GM18498 (cell line): Measurements from ENCODE around the gene CSNK1G1.
"Not testable (repeated sequence)": the region's sequence is repeated elsewhere in the genome, so short reads cannot be mapped to it uniquely, and the experiment has no call there.

Experiments
- ATAC-seq: cut with Tn5 transposase; IDR thresholded peaks from one replicate; pipeline ENCODE4 v1.9.1; 2021; ENCODE audit warnings: mild to moderate bottlenecking, moderate library complexity; ENCODE audit not compliant: unreplicated experiment

CSNK1G1 gene

GRCh38 chr15:64247535-64247905, 108.5 kb downstream of the CSNK1G1 start:
- ATAC-seq, result no peak

GRCh38 chr15:64246364-64247189, 109.4 kb downstream of the CSNK1G1 start:
- ATAC-seq, result peak; percentile 84

- ATAC-seq, result no peak
Measured at GRCh38 chr15:64245405-64245804, 110.6 kb downstream of the CSNK1G1 start.

- ATAC-seq, result no peak
Measured at GRCh38 chr15:64237677-64238076, 118.3 kb downstream of the CSNK1G1 start.

- no peak for ATAC-seq
Measured at GRCh38 chr15:64236156-64236894, 119.6 kb downstream of the CSNK1G1 start.

- ATAC-seq, result no peak
Measured at GRCh38 chr15:64235552-64235951, 120.4 kb downstream of the CSNK1G1 start.

DNA sequence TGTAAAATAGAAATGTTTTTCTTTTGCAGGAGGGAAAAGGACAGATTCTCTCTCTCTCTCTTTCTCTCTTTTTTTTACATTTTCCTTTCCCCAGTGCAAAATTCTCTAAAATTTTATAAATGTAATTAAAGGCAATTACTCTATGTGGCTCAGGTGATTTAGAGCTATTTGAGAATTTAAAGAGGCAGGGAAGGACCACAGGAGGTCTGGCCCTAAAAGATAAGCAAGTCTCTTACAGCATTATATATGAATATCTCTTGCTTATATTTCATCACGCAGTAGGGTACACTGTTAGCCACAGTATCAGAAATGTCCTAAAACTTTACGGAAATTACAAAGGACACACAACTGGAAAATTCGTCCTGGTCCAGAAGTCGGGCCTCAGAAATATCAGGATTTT, 122.7 kb downstream of the CSNK1G1 start:
- ATAC-seq, result no peak

- ATAC-seq, result no peak
Measured at GRCh38 chr15:64232400-64232799, 123.6 kb downstream of the CSNK1G1 start.

DNA sequence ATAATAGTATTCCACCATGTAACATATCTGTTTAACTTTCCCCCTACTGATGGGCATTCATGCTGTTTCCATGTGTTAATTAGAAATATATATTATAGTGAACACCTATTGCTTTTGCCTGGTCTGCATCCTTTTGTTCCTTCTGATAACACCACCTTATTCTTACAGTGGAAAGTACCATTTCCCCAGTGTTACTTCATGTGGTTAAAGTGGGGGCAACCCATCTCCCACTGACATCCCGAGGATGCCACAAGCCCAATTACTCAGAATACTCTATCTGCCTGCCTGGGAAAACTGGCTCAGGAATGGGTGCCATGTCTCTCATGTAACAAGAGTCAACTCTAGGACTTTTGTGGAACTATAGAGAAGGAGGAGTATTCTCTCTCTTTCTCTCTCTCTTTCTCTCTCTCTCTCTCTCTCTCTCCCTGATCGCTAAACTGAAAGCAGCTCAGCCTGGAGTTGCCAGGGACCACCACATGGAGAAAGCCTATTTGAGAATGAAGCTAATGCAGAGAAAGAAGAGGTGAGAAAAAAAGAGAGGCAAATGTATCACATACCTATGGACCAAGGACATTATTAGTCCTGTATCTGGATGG, 126.7 kb downstream of the CSNK1G1 start:
- ATAC-seq, result no peak

DNA sequence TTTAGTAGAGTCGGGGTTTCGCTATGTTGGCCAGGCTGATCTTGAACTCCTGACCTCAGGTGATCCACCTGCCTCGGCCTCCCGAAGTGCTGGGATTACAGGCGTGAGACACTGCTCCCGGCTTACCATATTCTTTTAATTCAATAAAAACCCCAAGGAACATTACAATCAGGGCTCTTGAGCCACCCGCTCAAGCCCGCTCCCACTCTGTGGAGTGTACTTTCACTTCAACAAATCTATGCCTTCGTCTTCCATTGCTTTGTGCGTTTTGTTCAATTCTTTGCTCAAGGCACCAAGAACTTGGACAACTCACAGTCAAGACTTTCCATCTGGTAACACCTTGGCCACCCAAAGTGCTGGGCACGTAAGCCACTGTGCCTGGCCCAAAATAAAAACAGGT, 130.2 kb downstream of the CSNK1G1 start:
- no peak for ATAC-seq

- no peak for ATAC-seq
Measured at GRCh38 chr15:64224511-64224910, 131.5 kb downstream of the CSNK1G1 start.

GRCh38 chr15:64223882-64224281, 132.1 kb downstream of the CSNK1G1 start:
- no peak for ATAC-seq

DNA sequence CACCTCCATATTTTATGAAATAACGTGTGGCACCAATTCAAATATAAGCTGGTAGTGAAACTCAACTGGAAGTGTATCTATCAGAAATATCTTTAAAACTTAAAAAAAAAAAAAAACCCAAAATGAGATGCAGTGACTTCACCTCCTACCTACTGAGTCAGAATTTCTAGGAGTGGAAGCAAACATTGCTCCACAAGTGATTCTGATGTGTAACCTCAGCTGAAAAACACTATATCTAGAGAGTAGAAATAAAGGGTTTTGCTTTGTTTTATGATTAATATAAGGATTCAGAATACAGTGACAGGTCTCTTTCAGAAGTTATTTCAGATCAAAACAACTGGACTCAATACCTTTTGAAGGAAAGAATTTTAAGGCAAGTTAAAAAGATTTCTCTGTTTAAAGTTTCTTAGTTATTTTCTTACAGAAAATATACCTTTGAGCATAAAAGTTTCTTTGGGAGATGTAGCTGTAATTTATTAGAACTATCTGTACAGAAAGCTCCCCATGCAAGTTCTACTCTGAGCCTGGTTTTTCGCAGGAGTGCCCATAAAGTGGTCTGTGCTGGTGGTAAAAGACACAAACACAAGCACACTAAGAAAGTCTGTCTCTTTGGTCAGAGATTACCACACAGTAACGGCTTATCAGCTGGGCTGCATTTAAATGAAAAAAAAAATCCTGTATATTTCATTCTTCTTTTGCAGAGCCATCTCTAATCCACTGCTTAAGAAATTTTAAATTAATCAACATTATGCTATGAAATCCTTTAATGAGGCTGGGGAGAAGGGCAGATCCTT, 133.2 kb downstream of the CSNK1G1 start:
- ATAC-seq, result no peak

DNA sequence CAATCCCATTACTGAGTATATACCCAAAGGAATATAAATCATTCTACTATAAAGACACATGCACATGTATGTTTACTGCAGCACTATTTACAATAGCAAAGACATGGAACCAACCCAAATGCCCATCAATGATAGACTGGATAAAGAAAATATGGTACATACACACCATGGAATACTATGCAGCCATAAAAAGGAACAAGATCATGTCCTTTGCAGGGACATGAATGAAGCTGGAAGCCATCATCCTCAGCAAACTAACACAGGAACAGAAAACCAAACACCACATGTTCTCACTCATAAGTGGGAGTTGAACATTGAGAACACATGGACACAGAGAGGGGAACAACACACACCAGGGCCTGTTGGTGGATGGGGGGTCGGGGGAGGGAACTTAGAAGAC, 134.1 kb downstream of the CSNK1G1 start:
- ATAC-seq, result not testable (repeated sequence)

DNA sequence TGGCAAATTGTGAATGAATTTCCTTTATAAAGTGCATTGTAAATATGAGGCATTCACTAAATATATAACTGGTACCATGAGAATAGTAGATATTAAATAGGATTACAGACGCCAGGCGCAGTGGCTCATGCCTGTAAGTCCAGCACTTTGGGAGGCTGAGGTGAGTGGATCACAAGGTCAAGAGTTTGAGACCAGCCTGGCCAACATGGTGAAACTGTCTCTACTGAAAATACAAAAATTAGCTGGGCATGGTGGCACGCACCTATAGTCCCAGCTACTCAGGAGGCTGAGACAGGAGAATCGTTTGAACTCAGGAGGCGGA, 138.6 kb downstream of the CSNK1G1 start:
- ATAC-seq, result not testable (repeated sequence)

GRCh38 chr15:64216730-64217428, 139.1 kb downstream of the CSNK1G1 start:
- no peak for ATAC-seq

DNA sequence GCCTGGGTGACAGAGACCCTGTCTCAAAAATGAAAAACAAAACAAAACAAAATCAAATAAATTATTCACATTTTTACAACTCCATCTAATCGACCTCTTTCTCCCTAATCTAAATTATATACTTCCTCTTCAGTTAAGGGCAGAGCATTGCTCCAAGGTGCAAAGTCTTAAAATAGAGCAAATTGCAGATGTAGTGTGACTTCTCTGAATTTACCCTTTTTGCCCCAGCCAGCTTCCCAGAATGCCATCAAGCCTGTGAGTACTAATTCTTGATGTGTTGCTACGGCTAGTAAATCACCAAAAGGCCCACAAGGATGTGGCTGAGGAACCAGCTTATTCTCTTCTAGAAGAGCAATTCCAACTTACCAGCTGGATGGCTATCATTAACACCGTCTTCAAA, 139.8 kb downstream of the CSNK1G1 start:
- ATAC-seq, result no peak

GRCh38 chr15:64213646-64214045, 142.3 kb downstream of the CSNK1G1 start:
- ATAC-seq, result no peak

DNA sequence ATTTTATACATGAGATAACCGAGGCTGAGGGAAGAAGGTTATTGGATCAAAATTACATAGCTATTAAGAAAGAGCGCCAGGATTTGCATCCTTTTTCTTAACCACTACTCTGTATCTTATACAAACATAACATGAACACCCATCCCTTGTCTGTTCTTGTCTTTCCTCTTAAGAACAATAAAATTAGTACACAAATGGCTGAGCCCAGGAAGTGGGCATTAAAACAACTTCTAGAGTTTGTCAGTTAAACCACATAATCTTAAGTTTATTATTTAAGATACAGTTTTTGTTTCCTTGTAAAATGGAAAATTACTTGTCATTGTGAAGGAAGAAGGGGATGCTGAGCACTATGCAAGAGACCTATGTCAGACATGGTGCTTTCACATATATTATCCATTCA, 144.3 kb downstream of the CSNK1G1 start:
- no peak for ATAC-seq

DNA sequence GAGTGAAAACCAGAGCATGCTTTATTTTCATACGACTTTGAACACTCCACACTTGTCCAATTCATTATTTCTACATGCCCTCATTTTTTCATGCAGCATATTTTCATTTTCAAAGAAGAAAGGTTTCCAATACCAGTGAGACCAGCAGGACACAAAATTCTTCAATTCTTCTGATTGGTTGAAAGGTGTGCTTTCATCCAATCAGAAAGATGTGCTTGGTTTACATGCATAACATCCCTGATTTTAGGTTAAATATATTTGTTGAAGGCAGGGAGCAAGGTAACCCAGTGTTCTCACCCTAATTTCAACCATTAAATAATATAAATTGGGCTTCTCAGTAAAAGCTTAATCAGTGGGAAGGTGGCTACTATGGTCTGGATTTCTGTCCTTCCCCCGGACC, 145.6 kb downstream of the CSNK1G1 start:
- ATAC-seq, result no peak
